ENCODE data around the gene OPN1LW.

The OPN1LW gene

GRCh38 chrX:154125391-154126040, 18.5 kb upstream of the OPN1LW start:
- Histone ChIP-seq H4K8ac (ENCODE audit: low read depth, low read length) (no peak overlapping the region), H3K79me1 (ENCODE audit: low read length) (no peaks in the 10 kb centered on the region), H4K91ac (ENCODE audit: low read depth, low read length) (no peak overlapping the region), H3K79me2 (ENCODE audit: control insufficient read depth, insufficient read depth, low read length, poor library complexity) (no peaks in the 10 kb centered on the region), H2AFZ (ENCODE audit: insufficient read depth, low read length, poor library complexity) (no peak overlapping the region), H3K9ac (ENCODE audit: low read length) (no peak overlapping the region), H3K27me3 (ENCODE audit: insufficient read depth, low read length) (no peaks in the 10 kb centered on the region), H3K4ac (ENCODE audit: low read depth, low read length) (no peak overlapping the region), H3K27ac (ENCODE audit: low read depth, low read length) (no peak overlapping the region), H2AK5ac (ENCODE audit: low read length) (no peak overlapping the region), H3K18ac (ENCODE audit: low read length) (no peak overlapping the region), H2BK12ac (ENCODE audit: low read length) (no peak overlapping the region), H3K9me3 (ENCODE audit: insufficient read depth, low read depth, low read length) (no peaks in the 10 kb centered on the region), H3K36me3 (ENCODE audit: control insufficient read depth in 1 of 2, insufficient read depth in 2 of 2, low read length in 2 of 2) (no peaks in the 10 kb centered on the region), H3K4me1 (ENCODE audit: control insufficient read depth in 1 of 2, insufficient read depth in 2 of 2, low read length in 2 of 2) (peaks cover 3 to 14% of the 10 kb centered on the region in 2 experiments), H2BK5ac (ENCODE audit: low read depth, low read length, poor library complexity) (no peak overlapping the region), H3K4me3 (ENCODE audit: low read depth, low read length) (no peak overlapping the region), H3K14ac (ENCODE audit: low read length) (no peak overlapping the region), H2BK120ac (ENCODE audit: insufficient read depth, low read length, poor library complexity) (no peak overlapping the region), H3K4me2 (ENCODE audit: low read length) (no peak overlapping the region), H4K12ac (ENCODE audit: low read depth, low read length) (no peak overlapping the region), H3K23ac (ENCODE audit: low read length) (no peak overlapping the region)
- no peak for DNase-seq
- WGBS (ENCODE audit: extremely low coverage, insufficient coverage, insufficient read length), result no CpG with 5 or more reads among the region's 30 CpGs

GRCh38 chrX:154126101-154126500, 17.9 kb upstream of the OPN1LW start:
- Histone ChIP-seq H2AK5ac (ENCODE audit: low read length) (no peak overlapping the region), H3K9me3 (ENCODE audit: insufficient read depth, low read depth, low read length) (no peaks in the 10 kb centered on the region), H3K23ac (ENCODE audit: low read length) (no peak overlapping the region), H2BK5ac (ENCODE audit: low read depth, low read length, poor library complexity) (no peak overlapping the region), H2BK120ac (ENCODE audit: insufficient read depth, low read length, poor library complexity) (no peak overlapping the region), H3K4ac (ENCODE audit: low read depth, low read length) (no peak overlapping the region), H4K12ac (ENCODE audit: low read depth, low read length) (no peak overlapping the region), H4K8ac (ENCODE audit: low read depth, low read length) (no peak overlapping the region), H3K36me3 (ENCODE audit: control insufficient read depth in 1 of 2, insufficient read depth in 2 of 2, low read length in 2 of 2) (no peaks in the 10 kb centered on the region), H3K9ac (ENCODE audit: low read length) (no peak overlapping the region), H3K18ac (ENCODE audit: low read length) (no peak overlapping the region), H3K27me3 (ENCODE audit: insufficient read depth, low read length) (no peaks in the 10 kb centered on the region), H3K79me1 (ENCODE audit: low read length) (no peaks in the 10 kb centered on the region), H2BK12ac (ENCODE audit: low read length) (no peak overlapping the region), H3K14ac (ENCODE audit: low read length) (no peak overlapping the region), H4K91ac (ENCODE audit: low read depth, low read length) (no peak overlapping the region), H2AFZ (ENCODE audit: insufficient read depth, low read length, poor library complexity) (no peak overlapping the region), H3K79me2 (ENCODE audit: control insufficient read depth, insufficient read depth, low read length, poor library complexity) (no peaks in the 10 kb centered on the region), H3K4me1 (ENCODE audit: control insufficient read depth in 1 of 2, insufficient read depth in 2 of 2, low read length in 2 of 2) (peaks cover 3 to 14% of the 10 kb centered on the region in 2 experiments), H3K27ac (ENCODE audit: low read depth, low read length) (no peak overlapping the region), H3K4me2 (ENCODE audit: low read length) (no peak overlapping the region), H3K4me3 (ENCODE audit: low read depth, low read length) (no peak overlapping the region)
- no peak for DNase-seq
- WGBS (ENCODE audit: extremely low coverage, insufficient coverage, insufficient read length), result no CpG with 5 or more reads among the region's 11 CpGs

- WGBS (ENCODE audit: extremely low coverage, insufficient coverage, insufficient read length), result no CpG with 5 or more reads among the region's 4 CpGs
These were observed 12.1 kb upstream of the OPN1LW start for GRCh38 chrX:154131955-154132354.

GRCh38 chrX:154132366-154132765, 11.7 kb upstream of the OPN1LW start:
- Histone ChIP-seq H3K36me3 (ENCODE audit: control insufficient read depth in 1 of 2, insufficient read depth in 2 of 2, low read length in 2 of 2) (no peaks in the 10 kb centered on the region), H2BK12ac (ENCODE audit: low read length) (no peak overlapping the region), H4K91ac (ENCODE audit: low read depth, low read length) (no peak overlapping the region), H3K9me3 (ENCODE audit: insufficient read depth, low read depth, low read length) (no peaks in the 10 kb centered on the region), H4K12ac (ENCODE audit: low read depth, low read length) (no peak overlapping the region), H3K4me3 (ENCODE audit: low read depth, low read length) (no peak overlapping the region), H2BK5ac (ENCODE audit: low read depth, low read length, poor library complexity) (no peak overlapping the region), H3K79me2 (ENCODE audit: control insufficient read depth, insufficient read depth, low read length, poor library complexity) (no peaks in the 10 kb centered on the region), H2AFZ (ENCODE audit: insufficient read depth, low read length, poor library complexity) (no peak overlapping the region), H2BK120ac (ENCODE audit: insufficient read depth, low read length, poor library complexity) (no peak overlapping the region), H3K27me3 (ENCODE audit: insufficient read depth, low read length) (no peaks in the 10 kb centered on the region), H3K79me1 (ENCODE audit: low read length) (no peaks in the 10 kb centered on the region), H3K27ac (ENCODE audit: low read depth, low read length) (no peak overlapping the region), H3K4ac (ENCODE audit: low read depth, low read length) (no peak overlapping the region), H4K8ac (ENCODE audit: low read depth, low read length) (no peak overlapping the region), H3K23ac (ENCODE audit: low read length) (no peak overlapping the region), H3K4me2 (ENCODE audit: low read length) (no peak overlapping the region), H3K14ac (ENCODE audit: low read length) (no peak overlapping the region), H2AK5ac (ENCODE audit: low read length) (no peak overlapping the region), H3K9ac (ENCODE audit: low read length) (no peak overlapping the region), H3K18ac (ENCODE audit: low read length) (no peak overlapping the region), H3K4me1 (ENCODE audit: control insufficient read depth in 1 of 2, insufficient read depth in 2 of 2, low read length in 2 of 2) (no peaks in the 10 kb centered on the region)
- DNase-seq, result no peak
- WGBS (ENCODE audit: extremely low coverage, insufficient coverage, insufficient read length), result no CpG with 5 or more reads among the region's 9 CpGs

More at GRCh38 chrX:154131955-154132354, 12.1 kb upstream of the OPN1LW start:
- H3K27ac ChIP-seq (ENCODE audit: low read depth, low read length), result no peak overlapping the region
- H2AK5ac ChIP-seq (ENCODE audit: low read length), result no peak overlapping the region
- no peak overlapping the region for H2BK12ac ChIP-seq (ENCODE audit: low read length)
- H2BK5ac ChIP-seq (ENCODE audit: low read depth, low read length, poor library complexity), result no peak overlapping the region
- H3K4me3 ChIP-seq (ENCODE audit: low read depth, low read length), result no peak overlapping the region
- no peaks in the 10 kb centered on the region for H3K9me3 ChIP-seq (ENCODE audit: insufficient read depth, low read depth, low read length)
- H3K18ac ChIP-seq (ENCODE audit: low read length), result no peak overlapping the region
- H3K79me1 ChIP-seq (ENCODE audit: low read length), result no peaks in the 10 kb centered on the region
- H3K4ac ChIP-seq (ENCODE audit: low read depth, low read length), result no peak overlapping the region
- H3K4me1 ChIP-seq (ENCODE audit: control insufficient read depth in 1 of 2, insufficient read depth in 2 of 2, low read length in 2 of 2), result no peaks in the 10 kb centered on the region
- H2BK120ac ChIP-seq (ENCODE audit: insufficient read depth, low read length, poor library complexity), result no peak overlapping the region
- no peak overlapping the region for H3K4me2 ChIP-seq (ENCODE audit: low read length)
- H3K9ac ChIP-seq (ENCODE audit: low read length), result no peak overlapping the region
- H3K14ac ChIP-seq (ENCODE audit: low read length), result no peak overlapping the region
- no peak for DNase-seq
- no peak overlapping the region for H4K12ac ChIP-seq (ENCODE audit: low read depth, low read length)
- no peaks in the 10 kb centered on the region for H3K36me3 ChIP-seq (ENCODE audit: control insufficient read depth in 1 of 2, insufficient read depth in 2 of 2, low read length in 2 of 2)
- no peaks in the 10 kb centered on the region for H3K79me2 ChIP-seq (ENCODE audit: control insufficient read depth, insufficient read depth, low read length, poor library complexity)
- H2AFZ ChIP-seq (ENCODE audit: insufficient read depth, low read length, poor library complexity), result no peak overlapping the region
- H3K23ac ChIP-seq (ENCODE audit: low read length), result no peak overlapping the region
- H3K27me3 ChIP-seq (ENCODE audit: insufficient read depth, low read length), result no peaks in the 10 kb centered on the region
- H4K8ac ChIP-seq (ENCODE audit: low read depth, low read length), result no peak overlapping the region
- H4K91ac ChIP-seq (ENCODE audit: low read depth, low read length), result no peak overlapping the region
